Gastrocnemius medialis (tissue), 4 donors: ENCODE measurements around the gene PCDH9. TPM values are rescaled to one million over a fixed set of nuclear protein-coding genes. Genes with fewer than 3 reads are reported as not detected.

ENCODE experiments used
- ATAC-seq, 2 donors: fragments of 150-250 bp; one replicate each; pipeline ENCODE4 v1.9.1; 2016
- DNase-seq, 2 donors: peaks; one replicate each; pipeline ENCODE4 v3.0.0-alpha.2; 2019
- H3K27ac ChIP-seq, 4 donors: fragments of 200-600 bp; sonication (generic); 1 replicate in 1 of 4; 2 replicates in 3 of 4; pipeline ENCODE4 v1.5.1; 2016 to 2018; ENCODE audit warnings: mild to moderate bottlenecking in 2 of 4, moderate library complexity in 1 of 4
- H3K27me3 ChIP-seq, 3 donors: fragments of 200-600 bp; sonication (generic) in 2 of 3; 1 replicate in 1 of 3; 2 replicates in 2 of 3; pipeline versions ENCODE4 v1.5.1 to v1.6.0; 2016 to 2019; ENCODE audit warnings: mild to moderate bottlenecking in 1 of 3, moderate library complexity in 1 of 3
- H3K36me3 ChIP-seq, 2 donors: fragments of 200-600 bp; sonication (generic) in 1 of 2; one replicate each; pipeline ENCODE4 v1.5.1; 2017 to 2018
- H3K4me1 ChIP-seq, 2 donors: fragments of 200-600 bp; sonication (generic) in 1 of 2; one replicate each; pipeline ENCODE4 v1.5.1; 2016 to 2017; ENCODE audit warnings: mild to moderate bottlenecking in 2 of 2
- H3K4me3 ChIP-seq, 4 donors: fragments of 200-600 bp; sonication (generic) in 3 of 4; 1 replicate in 1 of 4; 2 replicates in 3 of 4; pipeline ENCODE4 v1.5.1; 2016 to 2019; ENCODE audit warnings: mild to moderate bottlenecking in 2 of 4
- H3K9me3 ChIP-seq, 3 donors: fragments of 200-600 bp; sonication (generic) in 2 of 3; 1 replicate in 1 of 3; 2 replicates in 2 of 3; pipeline ENCODE4 v1.5.1; 2016 to 2019
- CTCF ChIP-seq, 5 experiments: fragments of 450-650 bp in 3 of 5; fragments of 200-600 bp in 2 of 5; sonication (generic) in 2 of 5; IDR thresholded peaks in 4 of 5; conservative IDR thresholded peaks in 1 of 5; 1 replicate in 4 of 5; 2 replicates in 1 of 5; pipeline ENCODE4 v1.5.1; 2016 to 2019; ENCODE audit warnings: antibody characterized with exemption in 5 of 5, mild to moderate bottlenecking in 3 of 5, moderate library complexity in 3 of 5
- POLR2A ChIP-seq, 2 donors: fragments of 450-650 bp; IDR thresholded peaks; one replicate each; pipeline ENCODE4 v1.6.1; 2017; ENCODE audit warnings: antibody characterized with exemption in 2 of 2, mild to moderate bottlenecking in 2 of 2, moderate library complexity in 2 of 2
- in situ Hi-C, 4 donors: fragments of 200-750 bp; cut with MboI; loops; one replicate each; pipeline versions ENCODE4 v1.15.0 to v1.8.0; 2017; ENCODE audit warnings: low sequenced_read_pairs in 4 of 4
- intact Hi-C: fragments of 100-400 bp; cut with DNase I; formaldehyde crosslinking; loops from one replicate; pipeline ENCODE4 v1.15.1; 2023; ENCODE audit warnings: low total_unique reads
- total RNA-seq, 4 donors: library from RNA; depleted of rRNA; stranded (reverse); fragments of >200 nt; gene quantifications; one replicate each; pipeline versions ENCODE4 v1.1.0 to v1.2.3, GENCODE V29; 2016

PCDH9 gene
- total RNA-seq, 4 donors from 2014 or later, result 1.4 to 2.1 (median 1.9) TPM

DNA sequence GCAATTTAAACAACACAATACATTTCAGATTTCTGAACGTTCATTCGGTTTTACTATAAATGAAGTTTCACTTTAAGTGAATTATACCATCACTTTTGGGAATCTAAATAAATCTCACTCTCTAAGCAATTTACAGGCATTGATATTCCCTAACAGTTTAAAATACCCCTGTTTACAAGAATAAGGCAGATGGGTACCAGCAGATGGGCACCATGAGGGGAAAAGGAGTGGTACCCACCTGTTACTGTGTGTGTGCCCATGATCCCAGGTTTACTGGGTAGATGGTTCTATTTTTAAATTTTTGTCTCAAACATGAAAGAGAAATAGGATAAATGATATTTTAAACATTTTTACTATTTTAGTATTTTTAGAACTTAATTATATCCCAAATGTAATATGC, 212.9 kb downstream of the PCDH9 start:
- intact Hi-C loops, result no loop called here

GRCh38 chr13:67015976-67016600, 214.0 kb downstream of the PCDH9 start:
- Histone ChIP-seq H3K36me3 (no peaks in the 10 kb centered on the region), H3K27ac (no peak overlapping the region), H3K9me3 (no peaks in the 10 kb centered on the region), H3K4me1 (no peaks in the 10 kb centered on the region), H3K4me3 (no peak overlapping the region), H3K27me3 (no peaks in the 10 kb centered on the region)
- DNase-seq (no peak), ATAC-seq (no peak)
- in situ Hi-C loops (no loop called here), intact Hi-C loops (no loop called here)
- TF ChIP-seq CTCF (IDR thresholded peaks at IDR 0.05 in 4 of 5, conservative IDR thresholded peaks at IDR 0.05 in 1 of 5) (no peak), POLR2A (IDR thresholded peaks at IDR 0.05) (no peak)

More for the DNA sequence above, 212.9 kb downstream of the PCDH9 start:
- Histone ChIP-seq H3K9me3 (no peaks in the 10 kb centered on the region), H3K4me1 (no peaks in the 10 kb centered on the region), H3K27ac (no peak overlapping the region), H3K36me3 (no peaks in the 10 kb centered on the region), H3K27me3 (no peaks in the 10 kb centered on the region), H3K4me3 (no peak overlapping the region)
- DNase-seq, result no peak
- no peak for TF ChIP-seq CTCF (IDR thresholded peaks at IDR 0.05 in 4 of 5, conservative IDR thresholded peaks at IDR 0.05 in 1 of 5)
- in situ Hi-C loops, result no loop called here
- ATAC-seq, result no peak

DNA sequence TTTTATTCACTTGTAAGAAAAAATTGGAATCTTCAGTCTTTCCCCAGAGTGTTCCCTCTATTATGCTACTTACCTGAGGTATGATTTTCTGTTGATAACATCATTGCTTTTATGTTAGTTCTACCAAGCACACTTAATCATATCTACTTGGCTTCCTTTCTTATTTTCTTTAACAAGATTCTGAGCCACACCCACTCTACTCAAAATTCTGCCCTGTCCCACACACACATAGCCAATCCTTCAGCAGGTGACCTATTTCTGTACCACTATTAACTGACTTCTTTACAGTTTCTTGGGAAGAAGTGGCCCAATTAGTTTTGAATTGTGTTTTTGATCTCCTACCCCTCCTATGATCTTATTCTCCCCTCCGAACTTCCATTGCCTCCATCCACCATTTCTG, 215.7 kb downstream of the PCDH9 start:
- no peak for ATAC-seq
- intact Hi-C loops (no loop called here), in situ Hi-C loops (no loop called here)
- Histone ChIP-seq H3K9me3 (no peaks in the 10 kb centered on the region), H3K27ac (no peak overlapping the region), H3K4me1 (no peaks in the 10 kb centered on the region), H3K4me3 (no peak overlapping the region), H3K36me3 (no peaks in the 10 kb centered on the region), H3K27me3 (no peaks in the 10 kb centered on the region)
- DNase-seq, result no peak
- TF ChIP-seq POLR2A (IDR thresholded peaks at IDR 0.05) (no peak), CTCF (IDR thresholded peaks at IDR 0.05 in 4 of 5, conservative IDR thresholded peaks at IDR 0.05 in 1 of 5) (no peak)

- H3K36me3 ChIP-seq, result no peaks in the 10 kb centered on the region
- ATAC-seq (no peak), DNase-seq (no peak)
- no peaks in the 10 kb centered on the region for H3K9me3 ChIP-seq
- in situ Hi-C loops (no loop called here), intact Hi-C loops (no loop called here)
- TF ChIP-seq POLR2A (IDR thresholded peaks at IDR 0.05) (no peak), CTCF (IDR thresholded peaks at IDR 0.05 in 4 of 5, conservative IDR thresholded peaks at IDR 0.05 in 1 of 5) (no peak)
- no peaks in the 10 kb centered on the region for H3K4me1 ChIP-seq
- no peak overlapping the region for H3K27ac ChIP-seq
- no peaks in the 10 kb centered on the region for H3K27me3 ChIP-seq
- H3K4me3 ChIP-seq, result no peak overlapping the region
Observed at GRCh38 chr13:67013709-67014108, 216.4 kb downstream of the PCDH9 start.
